ENCODE measurements around the gene CTNND1. TPM values are rescaled to one million over a fixed set of nuclear protein-coding genes. Genes with fewer than 3 reads are reported as not detected.

Gene CTNND1
- total and polyA plus RNA-seq, 2 donors from 2014 or later: 52.7 to 272 TPM

GRCh38 chr11:57812634-57813033 is 51.0 kb downstream of the CTNND1 start:
- H3K4me1 ChIP-seq (ENCODE audit: control insufficient read depth in 2 of 3, insufficient read depth in 2 of 3, low read depth in 1 of 3, low read length in 3 of 3): no peaks in the 10 kb centered on the region
- intact Hi-C loops (cut with DNase I): no loop called here
- H3K9me3 ChIP-seq (ENCODE audit: control insufficient read depth in 2 of 3, insufficient read depth in 1 of 3, low read length in 3 of 3): no peaks in the 10 kb centered on the region
- FAIRE-seq (no peak), DNase-seq (no peak)
- H3K27ac ChIP-seq (ENCODE audit: low read depth in 2 of 2, low read length in 2 of 2): no peak overlapping the region
- H3K27me3 ChIP-seq (ENCODE audit: control insufficient read depth, insufficient read depth, low read length): no peaks in the 10 kb centered on the region
- no peak overlapping the region for H3K4me3 ChIP-seq (ENCODE audit: low read length in 3 of 3)
- TF ChIP-seq CTCF (IDR thresholded peaks at IDR 0.05; ENCODE audit: borderline replicate concordance, extremely low read depth, insufficient read depth): no peak
- peaks cover 26 to 97% (median 67%) of the 10 kb centered on the region in 3 donors for H3K36me3 ChIP-seq (ENCODE audit: control insufficient read depth in 2 of 3, insufficient read depth in 3 of 3, low read length in 3 of 3)
- no peak overlapping the region for H3K9ac ChIP-seq (ENCODE audit: low read length in 3 of 3)

- intact Hi-C loops (cut with DNase I): no loop called here
- Histone ChIP-seq H3K9me3 (ENCODE audit: control insufficient read depth in 2 of 3, insufficient read depth in 1 of 3, low read length in 3 of 3) (no peaks in the 10 kb centered on the region), H3K9ac (ENCODE audit: low read length in 3 of 3) (no peak overlapping the region), H3K4me3 (ENCODE audit: low read length in 3 of 3) (no peak overlapping the region), H3K27me3 (ENCODE audit: control insufficient read depth, insufficient read depth, low read length) (no peaks in the 10 kb centered on the region), H3K4me1 (ENCODE audit: control insufficient read depth in 2 of 3, insufficient read depth in 2 of 3, low read depth in 1 of 3, low read length in 3 of 3) (no peaks in the 10 kb centered on the region), H3K36me3 (ENCODE audit: control insufficient read depth in 2 of 3, insufficient read depth in 3 of 3, low read length in 3 of 3) (peaks cover 15 to 69% (median 49%) of the 10 kb centered on the region in 3 donors), H3K27ac (ENCODE audit: low read depth in 2 of 2, low read length in 2 of 2) (no peak overlapping the region)
- DNase-seq: no peak
- no peak for TF ChIP-seq CTCF (IDR thresholded peaks at IDR 0.05; ENCODE audit: borderline replicate concordance, extremely low read depth, insufficient read depth)
- FAIRE-seq: no peak
Observed at GRCh38 chr11:57815476-57815875, 53.9 kb downstream of the CTNND1 start.

- Histone ChIP-seq H3K9me3 (ENCODE audit: control insufficient read depth in 2 of 3, insufficient read depth in 1 of 3, low read length in 3 of 3) (no peaks in the 10 kb centered on the region), H3K4me1 (ENCODE audit: control insufficient read depth in 2 of 3, insufficient read depth in 2 of 3, low read depth in 1 of 3, low read length in 3 of 3) (no peaks in the 10 kb centered on the region), H3K9ac (ENCODE audit: low read length in 3 of 3) (no peak overlapping the region), H3K27me3 (ENCODE audit: control insufficient read depth, insufficient read depth, low read length) (no peaks in the 10 kb centered on the region), H3K27ac (ENCODE audit: low read depth in 2 of 2, low read length in 2 of 2) (no peak overlapping the region), H3K36me3 (ENCODE audit: control insufficient read depth in 2 of 3, insufficient read depth in 3 of 3, low read length in 3 of 3) (peaks cover 15 to 65% (median 47%) of the 10 kb centered on the region in 3 donors), H3K4me3 (ENCODE audit: low read length in 3 of 3) (no peak overlapping the region)
- no peak for FAIRE-seq
- no peak for DNase-seq
- intact Hi-C loops (cut with DNase I): no loop called here
- TF ChIP-seq CTCF (IDR thresholded peaks at IDR 0.05; ENCODE audit: borderline replicate concordance, extremely low read depth, insufficient read depth): no peak
Observed at GRCh38 chr11:57815877-57816276, 54.3 kb downstream of the CTNND1 start.

GRCh38 chr11:57818812-57819211 is 57.2 kb downstream of the CTNND1 start:
- TF ChIP-seq CTCF (IDR thresholded peaks at IDR 0.05; ENCODE audit: borderline replicate concordance, extremely low read depth, insufficient read depth): no peak
- no peak for FAIRE-seq
- no peaks in the 10 kb centered on the region for H3K27me3 ChIP-seq (ENCODE audit: control insufficient read depth, insufficient read depth, low read length)
- H3K4me3 ChIP-seq (ENCODE audit: low read length in 3 of 3): no peak overlapping the region
- intact Hi-C loops (cut with DNase I): no loop called here
- peaks cover 8 to 38% (median 32%) of the 10 kb centered on the region in 3 donors for H3K36me3 ChIP-seq (ENCODE audit: control insufficient read depth in 2 of 3, insufficient read depth in 3 of 3, low read length in 3 of 3)
- no peaks in the 10 kb centered on the region for H3K9me3 ChIP-seq (ENCODE audit: control insufficient read depth in 2 of 3, insufficient read depth in 1 of 3, low read length in 3 of 3)
- H3K27ac ChIP-seq (ENCODE audit: low read depth in 2 of 2, low read length in 2 of 2): no peak overlapping the region
- DNase-seq: no peak
- H3K9ac ChIP-seq (ENCODE audit: low read length in 3 of 3): no peak overlapping the region
- H3K4me1 ChIP-seq (ENCODE audit: control insufficient read depth in 2 of 3, insufficient read depth in 2 of 3, low read depth in 1 of 3, low read length in 3 of 3): no peaks in the 10 kb centered on the region
